HL-60 (cell line): Measurements from ENCODE around the gene NRP1.

ENCODE experiments used
- CTCF ChIP-seq: IDR thresholded peaks from one replicate; pipeline ENCODE4 v1.5.1; 2011; ENCODE audit warnings: low read length, control low read depth, inconsistent platforms; ENCODE audit not compliant: insufficient read depth
- GABPA ChIP-seq: IDR thresholded peaks from 2 replicates; pipeline ENCODE4 v1.6.1; 2012; ENCODE audit warnings: low read depth
- POLR2AphosphoS5 ChIP-seq: IDR thresholded peaks from 2 replicates; pipeline ENCODE4 v1.6.1; 2012; ENCODE audit warnings: low read depth
- REST ChIP-seq: IDR thresholded peaks from 2 replicates; pipeline ENCODE4 v1.6.1; 2012; ENCODE audit warnings: low read depth; ENCODE audit not compliant: insufficient replicate concordance
- SPI1 ChIP-seq: IDR thresholded peaks from 2 replicates; pipeline ENCODE4 v1.6.1; 2012; ENCODE audit warnings: low read depth, mild to moderate bottlenecking, borderline replicate concordance

GRCh38 chr10:33249137-33249536, 85.3 kb downstream of the NRP1 start:
- no peak for TF ChIP-seq GABPA
- no peak for TF ChIP-seq CTCF
- no peak for TF ChIP-seq POLR2AphosphoS5
- TF ChIP-seq SPI1: no peak
- TF ChIP-seq REST: no peak
